Activated CD8-positive, alpha-beta memory T cell treated with anti-CD3 and anti-CD28 coated beads, Interleukin-2, amount 50 U/mL, for 4 hours (primary cell): ENCODE results near the gene WDR81.

Experiments
- DNase-seq: peaks from one replicate; pipeline ENCODE4 v3.0.0-alpha.2; 2020

Gene WDR81

GRCh38 chr17:1785930-1786329 lies 61.4 kb downstream of the WDR81 start:
- DNase-seq = no peak

- DNase-seq = no peak
Observed at GRCh38 chr17:1786708-1787107, 62.2 kb downstream of the WDR81 start.

- no peak for DNase-seq
Observed at GRCh38 chr17:1787301-1787902, 62.9 kb downstream of the WDR81 start.
